ENCODE results near the gene THOC6.
"Not testable (repeated sequence)": the region's sequence is repeated elsewhere in the genome, so short reads cannot be mapped to it uniquely, and the experiment has no call there.

THOC6 gene

DNA sequence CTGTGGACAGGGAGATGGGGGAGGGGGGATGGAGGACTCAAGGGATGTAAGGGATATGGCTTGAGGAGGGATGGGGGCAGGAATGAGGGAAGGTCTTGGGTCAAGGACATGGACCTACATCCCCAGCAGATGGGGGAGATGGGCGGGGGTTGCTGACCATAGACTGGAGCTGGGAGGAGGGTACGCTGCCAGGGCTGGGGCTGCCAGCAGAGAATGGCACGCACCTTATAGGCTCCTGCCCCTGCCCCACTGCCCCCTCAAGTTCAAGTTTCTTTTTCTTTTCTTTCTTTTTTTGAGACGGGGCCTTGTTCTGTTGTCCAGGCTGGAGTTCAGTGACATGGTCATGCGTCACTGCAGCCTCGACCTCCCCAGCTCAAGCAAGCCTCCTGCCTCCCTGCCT, 52.1 kb downstream of the THOC6 start:
- not testable (repeated sequence) for DNase-seq

DNA sequence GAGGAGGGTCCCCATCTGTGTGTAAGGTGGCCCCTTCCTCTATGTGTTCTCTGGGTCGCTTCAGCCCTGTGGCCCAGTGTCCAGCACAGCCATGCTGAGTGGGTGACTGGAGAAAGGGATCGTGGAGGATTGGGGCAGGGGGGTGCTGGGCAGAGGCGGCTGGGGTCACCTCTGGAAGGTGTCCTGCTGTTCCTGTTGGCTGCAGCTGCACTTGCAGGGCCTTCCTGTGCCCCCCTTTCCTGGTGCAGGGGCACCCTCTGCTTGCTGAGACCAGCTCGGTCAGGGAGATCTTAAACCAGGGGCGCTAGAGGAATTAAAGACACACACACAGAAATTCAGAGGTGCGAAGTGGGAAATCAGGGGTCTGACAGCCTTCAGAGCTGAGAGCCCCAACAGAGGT, 52.7 kb downstream of the THOC6 start:
- DNase-seq: no peak
